NCI-H446 (cell line): ENCODE results near the gene UBE2V1.

Experiments used
- DNase-seq, 2 experiments: peaks; one replicate each; lab custom pipeline; 2025; lab: John Stamatoyannopoulos, UW

UBE2V1 gene

DNA sequence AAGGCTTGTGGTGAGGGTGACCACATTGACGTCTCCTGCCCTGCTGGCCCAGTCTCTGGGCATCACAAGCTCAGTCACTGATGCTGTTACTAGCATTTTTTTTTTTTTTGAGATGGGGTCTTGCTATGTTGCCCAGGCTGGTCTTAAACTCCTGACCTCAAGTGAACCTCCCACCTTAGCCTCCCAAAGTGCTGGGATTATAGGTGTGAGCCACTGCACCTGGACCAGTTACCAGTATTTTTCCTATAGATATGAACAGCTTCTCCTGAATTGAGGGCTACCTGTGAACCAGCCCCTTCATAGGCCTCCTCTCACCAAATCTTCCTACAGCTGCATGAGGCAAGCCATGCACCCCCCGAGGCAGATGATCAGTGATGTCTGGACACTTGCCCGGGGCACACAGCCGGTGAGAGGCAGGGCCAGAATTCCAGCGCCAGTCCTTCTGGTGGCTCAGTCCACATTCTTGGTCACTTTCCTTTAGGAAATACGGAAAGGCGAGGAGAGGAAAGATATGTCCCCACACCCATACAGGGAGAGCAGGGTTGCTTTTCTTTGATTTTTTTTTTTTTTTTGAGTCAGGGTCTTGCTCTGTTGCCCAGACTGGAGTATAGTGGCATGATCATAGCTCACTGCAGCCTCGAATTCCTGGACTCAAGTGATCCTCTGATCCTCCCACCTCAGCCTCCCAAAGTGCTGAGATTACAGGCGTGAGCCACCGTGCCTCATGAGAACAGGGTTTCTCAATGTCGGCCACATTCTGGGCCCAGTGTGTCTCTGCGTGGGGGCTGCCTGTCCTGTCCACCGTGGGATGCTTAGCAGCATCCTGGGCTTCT lies 50.7 kb downstream of the UBE2V1 start:
- peak in 1 of 2 experiments; percentile 23 for DNase-seq

DNA sequence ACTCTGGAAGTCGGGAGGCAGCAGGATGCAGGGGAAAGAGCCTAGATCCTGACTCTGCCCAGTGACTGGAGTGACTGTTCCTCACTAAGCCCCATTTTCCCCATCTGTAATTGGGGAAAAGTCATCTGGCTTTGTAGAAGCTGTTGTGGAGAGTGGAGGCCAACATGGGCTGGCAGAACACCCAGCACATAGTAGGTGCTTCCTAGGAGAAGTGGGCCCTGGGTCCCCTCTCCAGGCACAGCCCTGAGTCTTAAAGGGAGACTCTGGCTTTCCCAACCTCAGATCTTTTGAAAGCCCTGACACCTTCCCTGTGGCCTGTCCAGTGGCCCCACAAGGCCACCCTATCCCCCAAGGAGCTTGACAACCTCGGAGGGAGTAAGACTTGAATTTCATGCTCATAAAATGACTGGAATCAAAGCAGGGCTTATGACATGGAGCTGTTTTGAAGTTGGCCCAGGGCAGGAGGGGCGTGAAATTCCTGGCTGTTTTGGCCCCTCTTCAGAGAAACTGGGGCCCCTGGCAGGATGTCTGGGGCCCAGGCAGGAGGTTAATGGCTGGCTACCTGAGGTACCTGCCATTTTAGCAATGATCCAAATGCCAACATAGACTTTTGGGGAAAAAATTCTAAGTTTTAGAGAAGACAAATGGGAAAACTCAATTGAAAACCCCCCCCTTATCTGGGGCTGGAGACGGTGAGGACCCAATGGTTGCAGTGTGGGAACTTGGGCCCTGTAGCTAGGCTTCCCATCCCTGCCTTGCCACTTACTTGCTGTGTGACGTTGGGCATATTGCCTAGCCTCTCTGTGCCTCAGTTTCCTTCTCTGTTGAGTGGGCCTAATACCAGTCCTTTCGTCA lies 51.6 kb downstream of the UBE2V1 start:
- DNase-seq = no peak

DNA sequence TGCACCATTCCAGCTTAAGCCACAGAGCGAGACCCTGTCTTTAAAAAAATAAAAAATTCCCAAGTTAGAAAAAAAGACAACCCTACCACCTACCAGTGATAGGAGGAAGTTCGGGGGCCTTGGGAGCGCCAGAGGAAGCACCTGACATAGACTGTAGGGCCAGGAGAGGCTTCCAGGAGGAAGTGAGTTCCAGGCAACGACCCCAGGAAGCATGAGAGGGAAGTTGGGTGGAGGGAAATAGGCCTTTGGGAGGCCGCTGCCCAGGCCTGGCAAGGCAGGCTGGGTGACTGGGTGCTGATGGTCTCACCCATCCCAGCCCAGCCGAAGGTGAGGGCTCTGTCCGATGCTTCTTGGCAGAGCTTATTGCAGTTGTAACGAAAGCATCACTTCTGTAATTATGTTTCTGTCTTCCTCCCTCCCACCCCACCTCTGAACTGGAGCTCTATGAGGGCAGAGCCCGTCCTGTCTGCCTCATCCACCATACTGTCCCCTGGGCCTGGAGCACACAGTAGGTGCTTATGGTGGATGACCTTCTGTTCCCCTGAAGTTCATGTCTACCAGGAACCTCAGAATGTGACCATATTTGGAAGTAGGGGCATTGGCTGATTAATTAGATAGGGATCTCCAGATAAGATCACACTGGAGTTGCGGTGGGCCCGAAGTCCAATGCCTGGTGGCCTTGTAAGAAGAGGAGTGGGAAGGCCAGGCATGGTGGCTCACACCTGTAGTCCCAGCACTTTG lies 54.1 kb downstream of the UBE2V1 start:
- DNase-seq = no peak

DNA sequence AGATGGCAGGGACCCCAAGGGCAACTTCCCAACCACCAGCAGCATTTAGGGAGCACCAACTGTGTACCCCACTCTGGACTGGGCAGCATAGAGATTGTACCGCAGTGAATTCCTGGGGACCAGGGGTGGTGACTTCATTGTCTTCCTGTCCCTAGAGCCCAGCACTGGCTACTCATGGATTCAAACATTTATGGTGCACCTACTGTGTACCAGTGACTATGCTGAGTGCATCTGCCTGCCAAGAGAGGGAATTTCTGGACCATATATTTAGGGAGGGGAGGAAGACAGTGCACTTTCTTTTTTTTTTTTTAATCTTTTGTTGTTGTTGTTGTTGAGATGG lies 55.3 kb downstream of the UBE2V1 start:
- no peak for DNase-seq

DNA sequence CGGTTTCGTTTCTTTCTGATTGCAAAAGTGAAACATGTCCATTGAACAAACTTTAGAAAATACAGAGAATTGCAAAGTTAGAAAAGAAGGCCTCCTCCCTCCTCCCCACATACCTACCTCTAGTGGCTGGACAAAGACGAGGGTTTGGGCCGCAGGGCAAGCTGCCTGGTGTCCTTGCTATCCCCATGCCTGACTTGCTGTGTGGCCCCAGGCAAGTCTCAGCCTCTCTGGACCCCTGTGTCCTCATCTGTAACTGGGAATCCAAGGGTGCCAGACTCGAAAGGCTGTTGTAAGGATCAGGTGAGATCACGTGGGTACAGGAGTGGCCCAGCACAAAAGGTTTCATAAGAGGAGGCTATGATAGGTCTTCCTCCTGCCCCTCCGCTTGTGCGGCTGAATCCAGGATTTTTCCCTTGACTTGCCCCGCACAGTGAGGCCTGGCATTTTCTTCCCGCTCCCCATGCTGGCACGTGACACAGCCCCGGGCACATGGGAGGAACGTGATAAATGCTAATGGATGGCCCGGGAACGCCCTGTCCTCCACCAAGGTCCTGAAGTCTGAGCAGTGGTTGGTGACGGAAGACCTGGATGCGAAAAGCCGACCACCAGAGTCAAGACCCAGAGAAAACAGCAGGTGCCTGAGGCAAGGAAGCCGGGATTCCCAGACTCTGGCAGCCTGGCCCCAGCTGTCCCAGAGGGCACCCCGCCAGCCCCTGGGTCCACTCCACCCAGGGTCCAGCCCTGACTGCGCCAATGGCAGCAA lies 55.8 kb downstream of the UBE2V1 start:
- DNase-seq = no peak

DNA sequence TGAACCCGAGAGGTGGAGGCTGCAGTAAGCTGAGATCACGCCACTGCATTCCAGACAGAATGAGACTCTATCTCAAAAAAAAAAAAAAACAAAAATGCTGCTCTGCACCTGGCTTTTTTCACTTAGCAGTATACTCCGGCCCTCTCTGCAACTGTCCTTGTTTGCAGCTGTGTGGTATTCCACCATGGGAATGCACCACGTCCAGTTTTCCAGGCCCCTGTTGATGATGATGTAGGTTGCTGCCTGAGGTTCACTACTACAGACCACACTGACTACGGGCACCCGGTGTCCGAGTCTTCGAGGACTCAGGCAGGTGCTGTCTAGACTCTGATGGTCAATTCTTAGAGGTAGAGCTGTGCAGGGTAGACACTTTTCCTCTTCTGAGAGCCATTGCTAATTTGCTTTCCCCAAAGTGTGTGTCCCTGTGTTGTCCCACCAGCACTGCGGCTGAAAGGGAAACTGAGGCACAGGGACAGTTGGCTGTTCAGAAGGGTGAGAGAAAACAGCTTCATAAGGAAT lies 56.5 kb downstream of the UBE2V1 start:
- no peak for DNase-seq

DNA sequence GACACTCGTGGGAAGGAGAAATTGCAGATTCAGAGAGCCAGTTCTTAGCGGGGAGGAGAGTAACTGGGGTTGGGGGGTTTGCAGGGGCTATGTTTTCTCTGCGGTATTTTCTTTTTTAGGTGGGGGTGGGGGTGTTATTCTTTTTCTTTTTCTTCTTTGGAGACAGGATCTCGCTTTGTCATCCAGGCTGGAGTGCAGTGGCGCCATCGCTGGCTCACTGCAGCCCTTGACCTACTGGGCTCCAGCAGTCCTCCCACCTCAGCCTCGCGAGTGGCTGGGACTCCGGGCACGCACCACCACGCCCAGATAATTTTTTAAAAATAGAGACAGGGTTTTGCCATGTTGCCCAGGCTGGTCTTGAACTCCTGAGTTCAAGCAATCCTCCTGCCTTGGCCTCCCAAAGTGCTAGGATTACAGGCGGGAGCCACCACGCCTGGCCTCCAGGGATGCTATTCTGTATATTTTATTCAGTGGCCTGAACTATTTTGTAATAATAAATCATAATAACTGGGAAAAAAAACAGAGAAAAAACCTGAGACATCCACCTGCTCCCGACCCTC lies 57.3 kb downstream of the UBE2V1 start:
- no peak for DNase-seq

DNA sequence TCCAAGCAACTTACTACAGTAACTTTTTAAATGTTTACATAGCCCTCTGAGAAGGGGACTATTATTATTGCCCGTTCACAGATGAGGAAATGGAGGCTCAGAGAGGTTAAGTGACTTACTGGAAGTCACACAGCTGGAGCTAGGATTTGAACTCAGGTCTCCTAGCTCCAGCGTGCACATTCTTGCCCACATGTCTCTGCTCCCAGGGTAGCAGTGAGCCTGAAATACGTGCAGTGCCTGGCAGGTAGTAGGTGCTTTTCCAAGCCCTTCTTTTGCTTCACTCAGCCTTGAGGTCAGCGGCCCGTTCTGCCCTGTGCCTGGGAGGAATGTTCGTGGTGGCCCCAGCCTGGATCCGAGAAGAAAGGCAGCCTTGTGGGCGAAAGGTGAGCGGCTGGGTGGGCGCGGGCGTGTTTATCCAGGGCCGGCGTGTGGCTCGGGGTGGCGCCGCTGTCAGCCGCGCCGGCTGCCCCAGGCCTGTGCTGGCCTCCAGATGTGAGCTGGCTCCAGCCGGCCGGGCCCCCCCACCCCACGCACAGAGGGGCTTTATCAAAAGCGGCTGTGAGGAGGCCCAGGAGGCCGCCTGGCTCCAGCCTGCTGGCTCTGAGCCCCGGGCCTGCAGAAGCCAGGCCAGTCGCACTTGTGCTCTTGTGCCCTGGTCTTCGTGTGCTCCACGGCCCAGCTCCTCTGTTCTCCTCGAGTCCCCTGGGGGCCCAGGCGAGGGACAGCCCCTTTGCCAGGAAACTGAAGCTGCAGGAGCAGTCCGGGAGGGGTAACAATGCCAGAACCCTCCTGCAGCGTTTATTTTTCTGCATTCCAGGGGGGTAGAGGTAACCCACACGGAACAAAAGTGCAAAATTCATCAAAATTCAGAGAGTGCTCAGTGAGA lies 58.1 kb downstream of the UBE2V1 start:
- DNase-seq = peak in 1 of 2 experiments; percentile 24

DNA sequence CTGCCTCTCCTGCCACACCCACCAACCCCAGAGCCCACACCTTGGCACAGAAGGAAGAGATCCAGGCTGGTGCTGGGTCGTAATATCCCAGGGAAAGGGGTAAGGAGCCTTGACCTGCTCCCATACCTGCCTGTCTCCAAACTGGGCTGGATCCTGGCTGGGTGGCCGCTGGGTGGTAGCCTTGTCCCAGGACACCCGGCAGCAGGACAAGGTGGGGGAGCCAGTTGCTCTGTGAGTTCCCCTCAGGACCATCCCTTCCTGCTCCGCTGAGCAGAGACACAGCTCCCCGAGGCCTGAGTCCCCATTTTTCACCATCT lies 58.8 kb downstream of the UBE2V1 start:
- no peak for DNase-seq

DNA sequence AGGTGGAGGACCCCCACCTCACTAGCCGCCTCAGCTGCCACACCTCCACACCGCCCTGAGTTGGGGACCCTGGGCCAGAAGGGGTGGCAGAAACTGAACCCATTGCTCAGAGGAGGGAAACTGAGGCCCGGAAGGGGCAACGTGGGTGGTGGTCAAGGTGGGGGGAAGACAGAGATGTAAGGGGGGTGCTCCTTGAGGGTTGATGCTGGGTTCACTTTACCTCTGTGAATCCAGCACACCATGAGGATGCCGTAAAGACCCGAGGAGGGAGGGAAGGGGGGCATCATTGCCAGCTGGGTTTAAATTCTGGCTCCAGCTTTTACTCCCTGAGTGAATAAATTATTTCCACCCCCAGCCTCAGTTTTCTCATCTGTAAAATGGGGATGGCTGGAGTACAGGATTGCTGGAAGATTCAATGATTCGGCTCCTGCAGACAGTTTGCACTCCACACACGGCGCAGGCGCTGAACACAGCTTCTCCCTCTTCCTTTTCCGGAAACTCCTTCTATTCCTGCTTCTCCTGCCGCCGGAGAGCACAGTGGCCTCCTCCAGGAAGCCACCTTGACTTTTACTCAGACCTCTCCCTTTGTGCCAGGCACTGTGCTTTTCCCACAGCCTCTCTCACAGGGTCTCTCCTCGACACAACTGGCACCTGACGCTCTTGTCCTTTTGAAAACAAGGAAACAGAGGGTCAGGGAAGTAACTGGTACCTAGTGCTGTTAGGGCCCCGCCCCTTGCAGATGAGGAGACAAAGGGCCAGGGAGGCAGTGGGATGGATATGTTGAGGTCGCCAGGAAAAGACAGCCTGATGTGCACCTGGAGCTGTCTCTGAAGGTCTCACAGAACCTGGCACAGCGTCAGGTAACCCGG lies 59.4 kb downstream of the UBE2V1 start:
- no peak for DNase-seq

DNA sequence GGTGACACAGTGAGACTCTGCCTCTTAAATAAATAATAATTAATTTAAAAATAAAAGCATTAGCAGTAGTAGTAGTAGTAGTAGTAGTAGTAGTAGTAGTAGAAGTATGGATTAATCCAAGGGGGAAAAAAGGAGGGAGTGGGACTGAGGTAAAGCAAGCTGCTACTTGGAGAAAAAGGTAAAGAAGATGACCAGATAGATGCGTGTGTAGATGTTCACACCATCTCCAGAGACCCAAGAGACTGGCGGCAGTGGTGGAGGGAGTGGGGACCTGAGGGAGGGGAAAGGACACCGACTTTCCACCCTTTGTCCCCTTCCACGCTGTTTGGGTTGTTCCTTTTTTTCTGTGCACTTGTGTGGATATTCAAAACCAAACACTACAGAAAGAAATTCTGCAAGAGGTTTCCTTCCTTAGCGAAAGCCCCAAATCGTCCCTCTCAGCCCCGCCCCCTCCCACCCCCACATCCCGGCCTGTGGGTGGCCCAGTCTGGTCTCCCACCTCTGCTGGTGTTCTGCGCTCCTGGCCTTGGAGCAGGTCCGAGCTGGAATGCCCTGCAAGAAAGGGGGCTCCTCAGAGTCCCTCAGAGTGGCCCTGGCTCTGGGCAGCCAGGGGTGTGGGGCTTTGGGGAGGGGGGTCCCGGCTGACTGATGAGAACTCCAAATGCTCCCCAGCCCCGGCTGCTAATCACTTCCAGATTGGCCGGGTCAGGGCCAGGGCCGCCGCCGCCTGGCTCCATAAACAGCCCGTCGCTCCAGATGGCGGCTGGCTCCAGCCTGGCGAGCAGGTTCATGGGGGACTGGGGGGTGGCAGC lies 60.2 kb downstream of the UBE2V1 start:
- DNase-seq = no peak

DNA sequence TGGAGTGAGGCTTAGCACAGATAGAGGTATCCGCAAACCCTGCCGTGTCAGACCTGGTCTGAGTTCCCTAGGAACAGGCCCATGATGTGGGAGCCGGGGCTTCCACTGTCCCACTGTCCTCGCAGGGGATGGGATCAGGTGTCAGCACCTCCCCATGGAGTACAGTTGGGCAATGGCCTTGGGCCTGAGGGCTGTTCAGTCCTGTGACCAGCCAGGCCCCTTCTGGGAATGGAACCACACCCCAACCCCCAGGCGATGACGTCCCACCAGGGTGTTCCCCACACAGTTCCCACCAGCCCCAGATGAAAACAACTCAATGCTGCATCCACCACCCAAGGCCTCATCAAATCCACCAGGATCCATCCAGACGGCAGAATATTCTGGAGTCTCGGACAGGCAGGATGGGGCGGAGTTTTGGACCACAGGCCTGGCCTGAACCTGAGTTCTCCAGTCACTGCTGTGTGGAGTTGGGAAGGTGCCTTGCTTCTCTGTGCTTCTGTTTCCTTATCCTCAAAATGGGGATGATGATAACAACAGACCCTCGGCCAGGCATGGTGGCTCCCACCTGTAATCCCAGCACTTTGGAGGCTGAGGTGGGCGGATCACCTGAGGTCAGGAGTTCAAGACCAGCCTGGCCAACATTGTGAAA lies 62.2 kb downstream of the UBE2V1 start:
- no peak for DNase-seq

DNA sequence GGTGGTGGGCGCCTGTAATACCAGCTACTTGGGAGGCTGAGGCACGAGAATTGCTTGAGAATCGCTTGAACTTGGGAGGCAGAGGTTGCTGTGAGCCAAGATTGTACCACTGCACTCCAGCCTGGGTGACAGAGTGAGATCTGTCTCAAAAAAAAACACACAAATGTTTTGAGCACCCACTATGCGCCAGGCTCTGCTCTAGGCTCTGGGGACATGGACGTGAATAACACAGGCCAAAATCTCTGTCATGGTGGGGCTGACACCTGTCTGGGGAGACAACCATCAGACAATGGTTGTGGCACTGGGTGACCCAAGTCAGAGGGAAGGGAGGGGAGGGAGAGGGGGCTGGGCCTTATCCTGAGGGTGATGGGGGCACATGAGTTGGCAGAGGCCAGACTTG lies 62.7 kb downstream of the UBE2V1 start:
- no peak for DNase-seq

DNA sequence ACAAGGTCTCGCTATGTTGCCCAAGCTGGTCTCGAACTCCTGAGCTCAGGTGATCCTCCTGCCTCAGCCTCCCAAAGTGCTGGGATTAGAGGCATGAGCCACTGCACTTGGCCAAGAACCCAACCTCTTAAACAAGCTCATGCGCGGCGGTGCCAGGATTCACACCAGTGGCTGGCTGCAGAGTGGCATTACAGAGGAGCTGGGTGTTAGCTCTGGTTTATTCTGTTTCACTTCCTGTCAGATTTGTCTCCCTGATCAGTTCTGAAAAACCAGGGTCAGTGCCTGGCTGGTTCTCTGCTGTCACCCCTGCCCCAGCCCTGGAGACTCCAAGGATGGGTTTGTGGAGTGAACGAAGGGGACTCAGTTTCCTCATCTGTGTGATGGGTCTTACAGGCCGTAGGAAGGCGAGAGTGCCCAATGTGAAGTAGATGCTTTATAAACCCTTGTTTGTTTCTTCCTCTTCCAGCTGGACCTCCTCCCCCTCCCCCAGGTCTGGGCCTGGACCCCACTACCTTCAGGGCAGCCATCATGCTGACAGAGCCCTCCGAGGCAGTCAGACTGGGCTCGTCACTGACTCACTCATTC lies 63.4 kb downstream of the UBE2V1 start:
- DNase-seq = no peak

DNA sequence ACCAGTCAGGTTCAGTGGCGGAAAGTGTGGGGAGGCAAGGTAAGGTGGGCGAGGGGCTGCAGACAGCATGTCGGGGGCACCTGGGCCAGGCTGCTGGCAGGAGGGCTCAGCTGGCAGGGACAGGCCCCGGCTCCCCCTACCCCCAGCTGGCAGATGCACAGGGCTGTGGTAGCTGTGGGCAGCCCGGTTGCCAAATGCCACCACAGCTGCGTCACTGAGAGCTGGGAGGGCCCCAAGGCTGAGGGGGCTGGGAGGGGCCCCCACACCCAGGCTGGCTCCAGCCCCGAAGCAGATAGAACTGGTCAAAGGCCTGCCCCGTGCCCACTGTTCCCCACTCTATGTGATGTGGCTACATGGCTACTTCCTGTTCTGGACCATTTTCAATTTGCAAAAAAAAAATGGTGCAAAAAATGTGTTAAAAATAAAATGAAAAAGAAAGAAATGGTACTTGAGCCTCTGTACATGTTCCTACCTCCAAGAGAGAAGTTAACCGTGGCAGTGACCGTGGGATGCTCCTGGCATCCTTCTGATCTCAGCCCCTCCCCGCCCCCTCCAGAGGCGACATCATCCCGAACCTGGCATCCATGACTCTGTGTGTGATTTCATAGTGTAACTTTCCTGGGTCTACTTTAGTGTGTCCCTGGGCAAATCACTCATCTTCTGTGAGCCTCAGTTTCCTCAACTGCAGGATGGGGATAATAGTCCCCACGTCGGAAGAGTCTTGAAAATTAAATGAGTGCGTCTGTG lies 64.4 kb downstream of the UBE2V1 start:
- no peak for DNase-seq

DNA sequence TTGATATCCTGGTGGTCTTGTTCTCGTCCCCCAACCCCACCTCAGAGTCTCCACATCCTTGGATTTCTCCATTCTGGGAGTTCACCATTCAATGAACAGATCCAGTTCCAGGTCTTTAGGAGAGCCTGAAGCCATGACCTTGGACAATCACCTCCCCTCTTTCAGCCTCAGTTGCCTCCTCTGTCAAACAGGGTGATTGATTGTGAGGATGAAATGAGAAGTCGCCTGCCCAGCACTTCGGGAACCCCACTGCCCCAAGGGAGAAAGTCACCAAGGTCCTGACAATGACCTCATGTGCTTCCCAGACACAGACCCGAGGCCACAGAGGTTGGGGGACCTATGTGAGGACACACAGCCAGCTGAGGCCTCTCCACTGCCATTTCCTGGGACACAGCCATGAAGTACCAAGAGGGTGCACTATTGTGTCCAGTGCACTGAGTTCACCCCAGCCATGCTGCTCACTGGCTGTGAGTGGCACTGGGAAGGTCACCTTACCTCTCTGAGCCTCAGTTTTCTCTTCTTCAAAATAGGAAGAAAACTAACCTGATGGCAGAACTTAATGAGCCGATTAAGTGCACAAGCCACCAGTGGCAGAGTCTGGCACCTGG lies 68.5 kb downstream of the UBE2V1 start:
- DNase-seq = no peak
